NCI-H1417 treated with DMSO at 0.1 percent for 48 hours (cell line): Measurements from ENCODE around the gene HPCA.

Experiments
- DNase-seq: peaks from one replicate; lab custom pipeline; 2025; lab: John Stamatoyannopoulos, UW

Gene HPCA

GRCh38 chr1:32934535-32934934 lies 48.2 kb downstream of the HPCA start:
- DNase-seq, result no peak

GRCh38 chr1:32937061-32937460 lies 50.8 kb downstream of the HPCA start:
- no peak for DNase-seq

- no peak for DNase-seq
These were observed 53.5 kb downstream of the HPCA start for GRCh38 chr1:32939655-32940371.

DNA sequence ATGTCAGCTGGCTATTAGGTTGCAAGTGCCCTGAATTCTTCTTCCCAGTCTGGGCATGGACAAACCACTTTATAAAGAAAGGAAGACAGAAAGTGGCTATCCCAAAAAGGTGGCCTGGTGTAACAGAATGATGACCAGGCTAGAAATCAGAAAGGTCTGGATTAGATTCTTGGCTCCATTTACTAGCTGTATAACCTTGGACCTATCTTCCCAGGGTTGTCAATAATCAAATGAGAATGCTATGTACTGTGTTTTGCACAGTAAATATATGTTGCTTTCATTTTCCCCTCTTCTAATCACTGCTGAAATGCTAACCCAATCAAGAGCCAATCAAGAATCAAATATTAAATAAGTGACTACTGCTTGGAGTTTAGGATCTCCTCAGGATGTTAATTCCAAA lies 57.9 kb downstream of the HPCA start:
- no peak for DNase-seq
